GM12873 (cell line): ENCODE data around the gene KCNIP4.

ENCODE experiments used
- TF ChIP-seq, protein P1 (sequence below): IDR thresholded peaks from 2 replicates; pipeline ENCODE4 v1.5.1; 2012; ENCODE audit warnings: low read depth, mild to moderate bottlenecking, moderate library complexity, low read length, control low read depth; ENCODE audit not compliant: insufficient read depth; ENCODE audit errors: missing control alignments

The KCNIP4 gene

DNA sequence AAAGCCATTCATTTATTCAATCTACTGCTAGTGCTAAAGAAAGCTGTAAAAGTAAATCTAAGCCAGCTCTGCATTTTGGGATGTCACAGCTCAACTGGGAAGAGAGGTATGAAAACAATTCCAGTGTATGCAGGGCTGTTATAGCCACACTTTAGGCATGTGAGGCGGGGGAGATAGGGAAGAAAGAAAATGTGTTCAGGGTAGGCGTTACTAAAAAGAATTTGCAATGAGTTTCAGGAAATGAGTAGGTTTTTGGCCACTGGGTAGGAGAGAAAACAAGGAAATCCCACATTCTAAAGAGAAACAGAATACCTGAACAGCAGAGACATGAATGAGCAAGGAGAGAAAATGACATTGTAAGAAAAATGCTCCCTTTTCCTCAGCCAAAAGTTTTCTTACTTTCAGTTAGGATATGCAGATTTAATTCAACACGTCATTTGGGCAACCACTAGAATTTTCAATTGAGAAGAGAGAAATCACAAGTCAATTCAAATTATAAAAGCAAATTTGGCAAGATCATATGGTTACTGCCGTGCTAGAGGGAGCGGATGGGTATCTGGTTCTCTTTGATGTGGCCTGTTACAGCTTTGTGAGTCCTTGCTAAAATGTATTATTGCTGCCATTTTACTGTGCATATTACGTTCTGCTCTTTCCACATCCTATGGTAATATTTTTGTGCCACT lies 226.3 kb downstream of the KCNIP4 start:
- TF ChIP-seq, protein P1, sequence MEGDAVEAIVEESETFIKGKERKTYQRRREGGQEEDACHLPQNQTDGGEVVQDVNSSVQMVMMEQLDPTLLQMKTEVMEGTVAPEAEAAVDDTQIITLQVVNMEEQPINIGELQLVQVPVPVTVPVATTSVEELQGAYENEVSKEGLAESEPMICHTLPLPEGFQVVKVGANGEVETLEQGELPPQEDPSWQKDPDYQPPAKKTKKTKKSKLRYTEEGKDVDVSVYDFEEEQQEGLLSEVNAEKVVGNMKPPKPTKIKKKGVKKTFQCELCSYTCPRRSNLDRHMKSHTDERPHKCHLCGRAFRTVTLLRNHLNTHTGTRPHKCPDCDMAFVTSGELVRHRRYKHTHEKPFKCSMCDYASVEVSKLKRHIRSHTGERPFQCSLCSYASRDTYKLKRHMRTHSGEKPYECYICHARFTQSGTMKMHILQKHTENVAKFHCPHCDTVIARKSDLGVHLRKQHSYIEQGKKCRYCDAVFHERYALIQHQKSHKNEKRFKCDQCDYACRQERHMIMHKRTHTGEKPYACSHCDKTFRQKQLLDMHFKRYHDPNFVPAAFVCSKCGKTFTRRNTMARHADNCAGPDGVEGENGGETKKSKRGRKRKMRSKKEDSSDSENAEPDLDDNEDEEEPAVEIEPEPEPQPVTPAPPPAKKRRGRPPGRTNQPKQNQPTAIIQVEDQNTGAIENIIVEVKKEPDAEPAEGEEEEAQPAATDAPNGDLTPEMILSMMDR, result no peak

- TF ChIP-seq, protein P1, result no peak
Observed at GRCh38 chr4:21716531-21716930, 232.0 kb downstream of the KCNIP4 start.

DNA sequence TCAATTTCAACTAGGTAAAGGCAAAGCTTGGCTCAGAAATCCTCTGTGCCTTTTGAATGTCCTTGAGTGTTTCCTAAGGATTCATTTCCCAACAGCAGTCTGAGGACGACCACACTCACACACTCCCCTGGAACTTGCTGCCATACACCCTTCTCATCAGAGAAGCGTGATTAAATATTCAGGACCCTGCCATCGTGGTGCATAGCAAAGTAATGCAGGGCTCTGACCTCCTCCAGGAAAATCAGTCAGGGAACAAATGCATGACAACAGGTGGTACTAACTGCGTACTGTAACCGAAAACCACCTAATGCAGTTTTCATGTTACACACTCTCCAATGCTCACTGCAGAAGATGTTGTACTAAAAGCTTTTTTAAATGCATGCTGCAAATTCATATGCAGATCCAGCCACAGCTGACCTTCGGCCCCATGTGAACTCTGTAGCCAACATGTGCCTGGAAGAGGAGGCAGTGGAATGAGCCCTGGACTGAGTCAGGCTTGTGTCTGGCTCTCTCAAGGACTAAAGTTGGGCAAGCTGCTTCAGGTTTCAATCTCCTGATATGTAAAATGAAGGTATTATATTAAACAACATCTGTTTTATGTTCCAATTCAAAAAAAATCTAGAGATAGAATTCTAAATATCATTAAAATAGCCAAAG lies 238.3 kb downstream of the KCNIP4 start:
- TF ChIP-seq, protein P1, result no peak

GRCh38 chr4:21709761-21710160 lies 238.8 kb downstream of the KCNIP4 start:
- TF ChIP-seq, protein P1, result no peak

- TF ChIP-seq, protein P1, result no peak
Observed at GRCh38 chr4:21709031-21709430, 239.5 kb downstream of the KCNIP4 start.

DNA sequence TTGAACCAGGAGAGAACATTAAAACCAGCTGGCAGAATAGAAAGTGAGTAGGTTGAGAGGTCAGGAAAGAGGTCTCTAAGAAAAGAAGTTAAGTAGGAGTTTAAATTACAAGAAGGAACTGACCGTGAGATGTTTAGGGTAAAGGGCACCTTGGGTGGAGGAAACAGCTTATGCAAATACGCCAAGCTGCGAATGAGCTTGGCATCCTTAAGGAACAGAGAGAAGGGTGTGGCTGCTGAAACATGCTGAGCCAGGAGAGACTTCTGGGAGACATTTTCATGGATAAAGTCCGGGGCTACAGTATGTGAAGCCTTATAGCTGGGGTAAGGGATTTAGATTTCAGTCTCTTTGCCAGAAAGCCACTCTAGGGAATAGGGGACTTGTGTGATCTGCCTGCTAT lies 249.1 kb downstream of the KCNIP4 start:
- TF ChIP-seq, protein P1, result no peak

DNA sequence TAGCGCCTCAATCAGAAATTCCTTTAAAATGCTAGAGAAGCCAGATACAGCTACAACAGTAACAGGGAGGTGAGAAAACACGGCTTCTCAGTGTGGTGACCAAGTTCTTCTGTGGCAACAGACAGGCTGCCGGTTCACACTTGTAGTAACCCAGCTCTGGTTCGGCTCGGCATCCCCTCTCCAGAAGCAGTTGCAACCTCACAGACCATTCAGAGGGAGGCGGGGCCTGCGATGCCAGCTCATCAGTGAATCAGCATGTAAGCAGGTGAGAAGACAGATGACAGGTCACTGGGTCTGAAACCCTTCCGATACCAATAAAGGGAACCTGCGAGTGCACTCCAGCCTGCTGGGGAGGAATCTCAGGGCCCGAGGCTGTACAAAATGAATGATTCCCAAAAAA lies 251.0 kb downstream of the KCNIP4 start:
- TF ChIP-seq, protein P1, result no peak
